Ascending aorta (tissue), 2 donors: ENCODE measurements around the gene GBE1. TPM values are rescaled to one million over a fixed set of nuclear protein-coding genes. Genes with fewer than 3 reads are reported as not detected.

Source experiments
- DNase-seq, 2 donors: peaks; one replicate each; pipeline ENCODE4 v3.0.0-alpha.2; 2019; ENCODE audit warnings: low spot score in 2 of 2
- H3K27ac ChIP-seq, 2 donors: fragments of 200-600 bp; sonication (generic); one replicate each; pipeline ENCODE4 v1.5.1; 2016 to 2017; ENCODE audit warnings: mild to moderate bottlenecking in 1 of 2
- H3K27me3 ChIP-seq: fragments of 200-600 bp; sonication (generic); one replicate; pipeline ENCODE4 v1.5.1; 2017
- H3K36me3 ChIP-seq, 2 donors: fragments of 200-600 bp; sonication (generic); one replicate each; pipeline ENCODE4 v1.5.1; 2016
- H3K4me1 ChIP-seq, 2 donors: fragments of 200-600 bp; sonication (generic); one replicate each; pipeline ENCODE4 v1.5.1; 2016 to 2017; ENCODE audit warnings: mild to moderate bottlenecking in 1 of 2
- H3K4me3 ChIP-seq, 2 donors: fragments of 200-600 bp; sonication (generic); one replicate each; pipeline ENCODE4 v1.5.1; 2016 to 2017; ENCODE audit warnings: mild to moderate bottlenecking in 1 of 2
- H3K9me3 ChIP-seq, 2 donors: fragments of 200-600 bp; sonication (generic); one replicate each; pipeline ENCODE4 v1.5.1; 2016
- intact Hi-C: fragments of 100-400 bp; cut with DNase I; formaldehyde crosslinking; loops from one replicate; pipeline ENCODE4 v1.15.1; 2023
- total RNA-seq: library from RNA; depleted of rRNA; stranded (reverse); fragments of >200 nt; gene quantifications from one replicate; pipeline ENCODE4 v1.1.0, GENCODE V29; 2016
- TF ChIP-seq, protein P1 (sequence below), 3 experiments: fragments of 200-600 bp in 2 of 3; fragments of 450-650 bp in 1 of 3; sonication (generic) in 2 of 3; IDR thresholded peaks; one replicate each; pipeline ENCODE4 v1.5.1; 2016 to 2019; ENCODE audit warnings: antibody characterized with exemption in 3 of 3, mild to moderate bottlenecking in 1 of 3, moderate library complexity in 1 of 3

Gene GBE1
- total RNA-seq, 1 donor from 2014 or later, result 20.8 TPM

DNA sequence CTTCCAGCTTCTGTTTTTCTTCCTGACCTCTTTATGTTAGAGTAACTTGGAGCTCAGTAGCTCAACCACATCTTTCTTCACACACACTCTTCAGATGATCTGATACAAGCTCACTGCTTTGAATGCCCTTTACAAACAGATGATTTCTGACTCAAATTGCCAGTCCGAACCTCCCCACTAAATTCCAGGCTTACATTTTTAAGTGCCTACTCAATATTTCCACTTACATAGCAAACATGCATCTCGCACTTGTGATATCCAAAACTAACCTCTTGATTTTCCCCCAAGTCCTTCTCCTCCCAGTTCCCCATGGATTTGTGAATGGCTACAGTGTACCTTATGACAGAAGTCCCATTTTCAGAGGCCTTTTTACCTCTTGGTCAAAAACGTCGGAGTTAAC, 139.1 kb downstream of the GBE1 start:
- Histone ChIP-seq H3K36me3 (peaks cover 0 to 3% of the 10 kb centered on the region in 2 donors), H3K4me1 (no peaks in the 10 kb centered on the region), H3K27me3 (no peaks in the 10 kb centered on the region), H3K4me3 (no peak overlapping the region), H3K9me3 (no peaks in the 10 kb centered on the region), H3K27ac (no peak overlapping the region)
- no peak for DNase-seq
- TF ChIP-seq, protein P1, sequence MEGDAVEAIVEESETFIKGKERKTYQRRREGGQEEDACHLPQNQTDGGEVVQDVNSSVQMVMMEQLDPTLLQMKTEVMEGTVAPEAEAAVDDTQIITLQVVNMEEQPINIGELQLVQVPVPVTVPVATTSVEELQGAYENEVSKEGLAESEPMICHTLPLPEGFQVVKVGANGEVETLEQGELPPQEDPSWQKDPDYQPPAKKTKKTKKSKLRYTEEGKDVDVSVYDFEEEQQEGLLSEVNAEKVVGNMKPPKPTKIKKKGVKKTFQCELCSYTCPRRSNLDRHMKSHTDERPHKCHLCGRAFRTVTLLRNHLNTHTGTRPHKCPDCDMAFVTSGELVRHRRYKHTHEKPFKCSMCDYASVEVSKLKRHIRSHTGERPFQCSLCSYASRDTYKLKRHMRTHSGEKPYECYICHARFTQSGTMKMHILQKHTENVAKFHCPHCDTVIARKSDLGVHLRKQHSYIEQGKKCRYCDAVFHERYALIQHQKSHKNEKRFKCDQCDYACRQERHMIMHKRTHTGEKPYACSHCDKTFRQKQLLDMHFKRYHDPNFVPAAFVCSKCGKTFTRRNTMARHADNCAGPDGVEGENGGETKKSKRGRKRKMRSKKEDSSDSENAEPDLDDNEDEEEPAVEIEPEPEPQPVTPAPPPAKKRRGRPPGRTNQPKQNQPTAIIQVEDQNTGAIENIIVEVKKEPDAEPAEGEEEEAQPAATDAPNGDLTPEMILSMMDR (IDR thresholded peaks at IDR 0.05), result no peak
- intact Hi-C loops, result no loop called here

DNA sequence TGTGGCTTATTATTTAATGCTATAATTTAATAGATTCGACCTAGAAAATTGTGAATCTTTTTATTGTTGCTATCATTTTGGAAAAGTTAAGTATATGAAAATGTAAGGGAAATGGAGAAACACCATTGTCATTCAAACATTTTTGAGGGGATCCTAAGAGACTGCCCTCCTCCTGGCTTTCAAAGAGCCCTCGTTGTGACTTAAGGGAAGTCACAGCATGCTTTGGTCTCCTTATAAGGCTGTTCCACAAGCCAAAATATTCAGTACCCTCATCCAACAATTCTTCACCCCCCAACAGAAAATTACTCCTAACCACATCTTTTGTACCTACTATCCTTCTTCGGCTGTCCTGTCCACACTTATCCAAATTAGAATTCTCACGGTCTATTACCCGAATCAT, 140.2 kb downstream of the GBE1 start:
- peaks cover 0 to 3% of the 10 kb centered on the region in 2 donors for H3K36me3 ChIP-seq
- no peaks in the 10 kb centered on the region for H3K9me3 ChIP-seq
- no peaks in the 10 kb centered on the region for H3K27me3 ChIP-seq
- H3K4me3 ChIP-seq, result no peak overlapping the region
- TF ChIP-seq, protein P1 (IDR thresholded peaks at IDR 0.05), result no peak
- H3K4me1 ChIP-seq, result no peaks in the 10 kb centered on the region
- DNase-seq, result no peak
- no peak overlapping the region for H3K27ac ChIP-seq
- intact Hi-C loops, result no loop called here

DNA sequence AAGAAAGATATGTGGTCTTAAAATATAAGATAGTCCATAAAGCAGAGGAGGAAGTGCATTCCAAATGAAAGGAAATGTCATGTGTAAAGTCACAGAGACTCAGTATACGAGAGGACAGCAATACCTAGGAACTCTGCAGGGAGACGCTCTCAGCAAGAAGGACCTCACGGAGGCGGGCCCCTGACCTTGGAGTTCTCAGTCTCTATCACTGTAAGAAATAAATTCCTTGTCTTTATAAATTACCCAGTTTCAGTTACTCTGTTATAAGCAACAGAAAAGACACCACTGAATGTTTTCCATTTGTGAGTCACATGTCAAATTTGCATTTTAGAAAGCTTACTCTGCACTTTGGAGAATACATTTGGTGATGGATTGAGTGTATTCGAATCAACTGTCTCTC, 140.6 kb downstream of the GBE1 start:
- no peaks in the 10 kb centered on the region for H3K27me3 ChIP-seq
- no peak overlapping the region for H3K27ac ChIP-seq
- intact Hi-C loops, result no loop called here
- no peaks in the 10 kb centered on the region for H3K4me1 ChIP-seq
- H3K9me3 ChIP-seq, result no peaks in the 10 kb centered on the region
- peaks cover 0 to 3% of the 10 kb centered on the region in 2 donors for H3K36me3 ChIP-seq
- TF ChIP-seq, protein P1 (IDR thresholded peaks at IDR 0.05), result no peak
- no peak for DNase-seq
- H3K4me3 ChIP-seq, result no peak overlapping the region

DNA sequence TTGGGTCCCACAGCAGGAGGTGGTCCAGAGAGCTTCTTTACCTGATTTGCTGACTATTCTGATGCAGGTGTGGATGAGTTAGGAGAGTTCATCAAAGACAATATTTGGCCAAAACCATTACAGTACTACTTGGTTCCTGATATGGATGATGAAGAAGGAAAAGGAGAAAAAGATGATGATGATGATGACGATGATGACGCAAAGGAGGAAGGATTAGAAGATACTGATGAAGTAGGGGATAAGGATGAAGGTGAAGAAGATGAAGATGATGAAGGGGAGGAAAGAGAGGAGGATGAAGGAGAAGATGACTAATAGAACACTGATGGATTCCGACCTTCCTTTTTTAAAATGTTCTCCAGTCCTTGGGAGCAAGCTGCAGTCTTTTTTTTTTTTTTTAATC, 148.7 kb downstream of the GBE1 start:
- DNase-seq, result no peak
- H3K4me3 ChIP-seq, result no peak overlapping the region

DNA sequence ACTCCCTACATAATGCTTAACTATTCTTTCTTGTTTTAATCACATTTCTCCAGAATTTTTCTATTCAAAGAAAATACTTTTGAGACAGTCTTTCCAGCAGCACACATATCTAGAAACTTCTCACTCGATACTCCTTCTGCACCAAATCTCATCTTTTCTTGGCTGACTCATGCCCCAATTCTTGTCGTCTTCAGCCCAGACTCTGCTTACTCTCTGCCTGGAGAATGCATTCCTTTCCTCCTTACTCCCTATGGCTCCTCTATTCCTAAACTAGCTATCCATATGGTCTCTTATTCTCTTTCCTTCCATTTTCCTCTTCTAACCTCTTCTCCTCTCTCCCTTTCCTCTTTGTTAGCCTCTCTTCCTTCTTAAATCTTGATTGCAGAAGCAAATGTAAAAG, 158.7 kb downstream of the GBE1 start:
- Histone ChIP-seq H3K36me3 (no peaks in the 10 kb centered on the region), H3K4me3 (no peak overlapping the region), H3K4me1 (no peaks in the 10 kb centered on the region), H3K27me3 (no peaks in the 10 kb centered on the region), H3K27ac (no peak overlapping the region), H3K9me3 (no peaks in the 10 kb centered on the region)
- intact Hi-C loops, result no loop called here
- DNase-seq, result no peak
- TF ChIP-seq, protein P1 (IDR thresholded peaks at IDR 0.05), result no peak

More for the DNA sequence above, 148.7 kb downstream of the GBE1 start:
- Histone ChIP-seq H3K27me3 (no peaks in the 10 kb centered on the region), H3K27ac (no peak overlapping the region), H3K9me3 (no peaks in the 10 kb centered on the region), H3K36me3 (no peaks in the 10 kb centered on the region), H3K4me1 (no peaks in the 10 kb centered on the region)
- TF ChIP-seq, protein P1 (IDR thresholded peaks at IDR 0.05), result no peak
- intact Hi-C loops, result no loop called here

DNA sequence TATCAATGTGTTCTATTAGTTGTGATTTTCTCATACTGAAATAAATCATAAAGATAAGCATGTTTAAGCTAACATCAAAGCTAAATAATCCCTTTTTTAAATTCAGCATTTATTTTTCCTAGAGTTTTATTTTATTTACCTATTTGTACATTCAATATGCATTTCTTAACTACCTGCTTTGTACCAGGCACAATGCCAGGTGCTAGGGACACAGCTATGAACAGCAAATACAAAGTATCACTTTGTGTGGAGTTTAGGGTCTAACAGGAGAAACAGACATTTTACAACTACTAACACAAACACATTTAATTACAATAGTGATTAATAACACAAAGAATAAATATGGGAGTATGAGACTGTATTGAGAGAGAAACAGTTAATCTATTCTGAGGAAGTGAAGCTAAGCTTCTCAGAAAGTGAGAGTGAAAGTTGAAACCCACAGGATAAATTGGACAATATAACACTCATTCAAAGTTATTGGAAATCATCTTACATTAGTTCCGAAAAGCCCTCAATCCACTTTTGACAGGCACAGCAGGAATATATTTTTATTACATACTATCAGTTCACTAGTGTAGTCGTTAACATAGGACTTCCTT, 159.6 kb downstream of the GBE1 start:
- intact Hi-C loops, result no loop called here
- Histone ChIP-seq H3K36me3 (no peaks in the 10 kb centered on the region), H3K27ac (no peak overlapping the region), H3K9me3 (no peaks in the 10 kb centered on the region), H3K4me1 (no peaks in the 10 kb centered on the region), H3K4me3 (no peak overlapping the region), H3K27me3 (no peaks in the 10 kb centered on the region)
- TF ChIP-seq, protein P1 (IDR thresholded peaks at IDR 0.05), result no peak
- no peak for DNase-seq
